ENCODE data around the gene EFNA5. TPM values are rescaled to one million over a fixed set of nuclear protein-coding genes. Genes with fewer than 3 reads are reported as not detected.
A peak's percentile ranks its signal among the peaks of the same experiment; 100 is the strongest.
"Not testable (repeated sequence)": the region's sequence is repeated elsewhere in the genome, so short reads cannot be mapped to it uniquely, and the experiment has no call there.

Gene EFNA5
- polyA plus RNA-seq, 1 donor (not counting 4 experiments of a cell fraction or from before 2014, with no cell fraction given), result 4.8 TPM

- Histone ChIP-seq H3K9me1 (ENCODE audit: control insufficient read depth, extremely low read depth, insufficient read depth, low read length) (no peaks in the 10 kb centered on the region), H3K36me3 (ENCODE audit: control insufficient read depth in 2 of 2, extremely low read depth in 1 of 2, insufficient read depth in 2 of 2, low read length in 2 of 2) (no peaks in the 10 kb centered on the region), H3K27me3 (ENCODE audit: control insufficient read depth, extremely low read depth, insufficient read depth, low read length) (no peaks in the 10 kb centered on the region), H3K9ac (ENCODE audit: control insufficient read depth, extremely low read depth, insufficient read depth, low read length) (no peak overlapping the region), H3K9me3 (ENCODE audit: control insufficient read depth, low read depth, low read length) (no peaks in the 10 kb centered on the region), H3K79me2 (ENCODE audit: control insufficient read depth, insufficient read depth, low read length) (no peaks in the 10 kb centered on the region), H3K27ac (ENCODE audit: control insufficient read depth, insufficient read depth, low read length) (no peak overlapping the region), H3K4me2 (ENCODE audit: control insufficient read depth, extremely low read depth, insufficient read depth, low read depth, low read length) (no peak overlapping the region), H2AFZ (ENCODE audit: control insufficient read depth, low read length) (no peak overlapping the region), H3K4me3 (ENCODE audit: control insufficient read depth in 2 of 3, extremely low read depth in 1 of 3, insufficient read depth in 2 of 3, low read depth in 1 of 3, low read length in 3 of 3) (no peak overlapping the region), H4K20me1 (ENCODE audit: control insufficient read depth, extremely low read depth, insufficient read depth, low read length) (no peaks in the 10 kb centered on the region), H3K4me1 (ENCODE audit: control insufficient read depth, extremely low read depth, insufficient read depth, low read length) (peaks cover 2% of the 10 kb centered on the region)
- FAIRE-seq (no peak), DNase-seq (ENCODE audit: low read depth, low spot score) (no peak)
- dilution Hi-C loops (cut with MboI; ENCODE audit: extremely low pct_ligation_motif_present, low sequenced_read_pairs), result no loop called here
- no peak for TF ChIP-seq EZH2 (IDR thresholded peaks at IDR 0.05; ENCODE audit: low read length)
- TF ChIP-seq, protein P1, sequence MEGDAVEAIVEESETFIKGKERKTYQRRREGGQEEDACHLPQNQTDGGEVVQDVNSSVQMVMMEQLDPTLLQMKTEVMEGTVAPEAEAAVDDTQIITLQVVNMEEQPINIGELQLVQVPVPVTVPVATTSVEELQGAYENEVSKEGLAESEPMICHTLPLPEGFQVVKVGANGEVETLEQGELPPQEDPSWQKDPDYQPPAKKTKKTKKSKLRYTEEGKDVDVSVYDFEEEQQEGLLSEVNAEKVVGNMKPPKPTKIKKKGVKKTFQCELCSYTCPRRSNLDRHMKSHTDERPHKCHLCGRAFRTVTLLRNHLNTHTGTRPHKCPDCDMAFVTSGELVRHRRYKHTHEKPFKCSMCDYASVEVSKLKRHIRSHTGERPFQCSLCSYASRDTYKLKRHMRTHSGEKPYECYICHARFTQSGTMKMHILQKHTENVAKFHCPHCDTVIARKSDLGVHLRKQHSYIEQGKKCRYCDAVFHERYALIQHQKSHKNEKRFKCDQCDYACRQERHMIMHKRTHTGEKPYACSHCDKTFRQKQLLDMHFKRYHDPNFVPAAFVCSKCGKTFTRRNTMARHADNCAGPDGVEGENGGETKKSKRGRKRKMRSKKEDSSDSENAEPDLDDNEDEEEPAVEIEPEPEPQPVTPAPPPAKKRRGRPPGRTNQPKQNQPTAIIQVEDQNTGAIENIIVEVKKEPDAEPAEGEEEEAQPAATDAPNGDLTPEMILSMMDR (optimal IDR thresholded peaks at IDR 0.05 in 1 of 3, IDR thresholded peaks at IDR 0.05 in 1 of 3, conservative IDR thresholded peaks at IDR 0.05 in 1 of 3; ENCODE audit: extremely low read depth in 1 of 3, insufficient read depth in 2 of 3, low read length in 3 of 3), result no peak
Observed at GRCh38 chr5:107356891-107357290, 313.8 kb downstream of the EFNA5 start.

DNA sequence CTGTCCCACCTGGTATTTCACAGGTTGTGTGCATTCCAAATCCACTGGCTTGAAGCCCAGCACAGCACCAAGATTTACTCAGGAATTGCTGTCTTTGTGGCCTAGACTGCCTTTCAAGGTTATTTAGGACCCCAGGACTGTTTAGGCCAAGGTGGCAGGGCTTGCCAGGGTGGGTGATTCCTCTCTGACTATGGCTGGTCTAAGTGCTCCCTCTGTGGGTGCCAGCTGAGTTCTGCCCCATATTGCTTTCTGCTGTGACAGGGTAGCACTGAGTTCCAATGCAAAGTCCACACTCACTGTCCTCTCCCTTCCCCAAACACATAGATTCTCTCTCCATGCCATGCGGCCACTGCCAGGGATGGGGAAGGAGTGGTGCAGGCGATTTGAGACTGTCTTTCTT is 318.2 kb downstream of the EFNA5 start:
- DNase-seq (ENCODE audit: low read depth, low spot score) (no peak), FAIRE-seq (no peak)
- Histone ChIP-seq H3K4me1 (ENCODE audit: control insufficient read depth, extremely low read depth, insufficient read depth, low read length) (no peaks in the 10 kb centered on the region), H3K9me1 (ENCODE audit: control insufficient read depth, extremely low read depth, insufficient read depth, low read length) (no peaks in the 10 kb centered on the region), H3K9ac (ENCODE audit: control insufficient read depth, extremely low read depth, insufficient read depth, low read length) (no peak overlapping the region), H4K20me1 (ENCODE audit: control insufficient read depth, extremely low read depth, insufficient read depth, low read length) (no peaks in the 10 kb centered on the region), H3K4me3 (ENCODE audit: control insufficient read depth in 2 of 3, extremely low read depth in 1 of 3, insufficient read depth in 2 of 3, low read depth in 1 of 3, low read length in 3 of 3) (no peak overlapping the region), H3K36me3 (ENCODE audit: control insufficient read depth in 2 of 2, extremely low read depth in 1 of 2, insufficient read depth in 2 of 2, low read length in 2 of 2) (no peaks in the 10 kb centered on the region), H3K4me2 (ENCODE audit: control insufficient read depth, extremely low read depth, insufficient read depth, low read depth, low read length) (no peak overlapping the region), H3K27ac (ENCODE audit: control insufficient read depth, insufficient read depth, low read length) (no peak overlapping the region), H3K9me3 (ENCODE audit: control insufficient read depth, low read depth, low read length) (no peaks in the 10 kb centered on the region), H2AFZ (ENCODE audit: control insufficient read depth, low read length) (no peak overlapping the region), H3K27me3 (ENCODE audit: control insufficient read depth, extremely low read depth, insufficient read depth, low read length) (no peaks in the 10 kb centered on the region), H3K79me2 (ENCODE audit: control insufficient read depth, insufficient read depth, low read length) (no peaks in the 10 kb centered on the region)
- dilution Hi-C loops (cut with MboI; ENCODE audit: extremely low pct_ligation_motif_present, low sequenced_read_pairs), result no loop called here
- no peak for TF ChIP-seq EZH2 (IDR thresholded peaks at IDR 0.05; ENCODE audit: low read length)
- TF ChIP-seq, protein P1 (optimal IDR thresholded peaks at IDR 0.05 in 1 of 3, IDR thresholded peaks at IDR 0.05 in 1 of 3, conservative IDR thresholded peaks at IDR 0.05 in 1 of 3; ENCODE audit: extremely low read depth in 1 of 3, insufficient read depth in 2 of 3, low read length in 3 of 3), result peak in 1 of 3 experiments; percentile 33

GRCh38 chr5:107346580-107346979 is 324.2 kb downstream of the EFNA5 start:
- H2AFZ ChIP-seq (ENCODE audit: control insufficient read depth, low read length); H3K9me3 ChIP-seq (ENCODE audit: control insufficient read depth, low read depth, low read length); H3K79me2 ChIP-seq (ENCODE audit: control insufficient read depth, insufficient read depth, low read length); dilution Hi-C loops (cut with MboI; ENCODE audit: extremely low pct_ligation_motif_present, low sequenced_read_pairs); H3K4me1 ChIP-seq (ENCODE audit: control insufficient read depth, extremely low read depth, insufficient read depth, low read length); H3K36me3 ChIP-seq (ENCODE audit: control insufficient read depth in 2 of 2, extremely low read depth in 1 of 2, insufficient read depth in 2 of 2, low read length in 2 of 2); DNase-seq (ENCODE audit: low read depth, low spot score); H3K4me3 ChIP-seq (ENCODE audit: control insufficient read depth in 2 of 3, extremely low read depth in 1 of 3, insufficient read depth in 2 of 3, low read depth in 1 of 3, low read length in 3 of 3); H3K4me2 ChIP-seq (ENCODE audit: control insufficient read depth, extremely low read depth, insufficient read depth, low read depth, low read length); H4K20me1 ChIP-seq (ENCODE audit: control insufficient read depth, extremely low read depth, insufficient read depth, low read length); H3K27ac ChIP-seq (ENCODE audit: control insufficient read depth, insufficient read depth, low read length); H3K9ac ChIP-seq (ENCODE audit: control insufficient read depth, extremely low read depth, insufficient read depth, low read length); FAIRE-seq; H3K27me3 ChIP-seq (ENCODE audit: control insufficient read depth, extremely low read depth, insufficient read depth, low read length); H3K9me1 ChIP-seq (ENCODE audit: control insufficient read depth, extremely low read depth, insufficient read depth, low read length): not testable (repeated sequence)

All from keratinocyte (primary cell).